Keratinocyte (primary cell): ENCODE measurements around the gene PIGL. TPM values are rescaled to one million over a fixed set of nuclear protein-coding genes. Genes with fewer than 3 reads are reported as not detected.

Experiments used
- DNase-seq: peaks from one replicate; pipeline ENCODE4 v3.0.0-alpha.2; 2011; ENCODE audit warnings: low read depth, missing footprints, low spot score
- FAIRE-seq: peaks from 2 replicates; lab custom pipeline; 2011; peaks lifted over from hg19 to GRCh38; lab: Jason Lieb, UNC
- H2AFZ ChIP-seq: 2 replicates; pipeline ENCODE4 v1.6.0; 2012; ENCODE audit warnings: low read length, control low read depth, inconsistent platforms; ENCODE audit not compliant: control insufficient read depth
- H3K27ac ChIP-seq: 2 replicates; pipeline ENCODE4 v1.5.1; 2011; ENCODE audit warnings: low read length; ENCODE audit not compliant: control insufficient read depth, insufficient read depth
- H3K27me3 ChIP-seq: 3 replicates; pipeline ENCODE4 v1.6.0; 2011; ENCODE audit warnings: low read length; ENCODE audit not compliant: control insufficient read depth, insufficient read depth; ENCODE audit errors: extremely low read depth
- H3K36me3 ChIP-seq, 2 experiments: 2 replicates in 1 of 2; 3 replicates in 1 of 2; pipeline ENCODE4 v1.5.1; 2011; ENCODE audit warnings: low read length in 2 of 2, mild to moderate bottlenecking in 1 of 2; ENCODE audit not compliant: control insufficient read depth in 2 of 2, insufficient read depth in 2 of 2; ENCODE audit errors: extremely low read depth in 1 of 2
- H3K4me1 ChIP-seq: 3 replicates; pipeline ENCODE4 v1.5.1; 2011; ENCODE audit warnings: low read length; ENCODE audit not compliant: control insufficient read depth, insufficient read depth; ENCODE audit errors: extremely low read depth
- H3K4me2 ChIP-seq: 3 replicates; pipeline ENCODE4 v1.6.0; 2011; ENCODE audit warnings: low read depth, low read length; ENCODE audit not compliant: control insufficient read depth, insufficient read depth; ENCODE audit errors: extremely low read depth
- H3K4me3 ChIP-seq, 3 experiments: fragments of 200-600 bp in 1 of 3; sonication (generic) in 1 of 3; 2 replicates in 2 of 3; 3 replicates in 1 of 3; pipeline ENCODE4 v1.5.1; 2011 to 2016; ENCODE audit warnings: low read length in 3 of 3, mild to moderate bottlenecking in 3 of 3, control low read depth in 2 of 3, inconsistent platforms in 1 of 3, low read depth in 1 of 3, mixed read lengths in 1 of 3, mixed run types in 1 of 3, moderate library complexity in 1 of 3; ENCODE audit not compliant: control insufficient read depth in 2 of 3, insufficient read depth in 2 of 3; ENCODE audit errors: extremely low read depth in 1 of 3
- H3K79me2 ChIP-seq: 2 replicates; pipeline ENCODE4 v1.6.0; 2012; ENCODE audit warnings: low read length; ENCODE audit not compliant: control insufficient read depth, insufficient read depth
- H3K9ac ChIP-seq: 3 replicates; pipeline ENCODE4 v1.6.0; 2011; ENCODE audit warnings: low read length; ENCODE audit not compliant: control insufficient read depth, insufficient read depth; ENCODE audit errors: extremely low read depth
- H3K9me1 ChIP-seq: 3 replicates; pipeline ENCODE4 v1.6.0; 2011; ENCODE audit warnings: low read length; ENCODE audit not compliant: control insufficient read depth, insufficient read depth; ENCODE audit errors: extremely low read depth
- H3K9me3 ChIP-seq: 2 replicates; pipeline ENCODE4 v1.5.1; 2012; ENCODE audit warnings: low read depth, low read length; ENCODE audit not compliant: control insufficient read depth
- H4K20me1 ChIP-seq: 3 replicates; pipeline ENCODE4 v1.6.0; 2011; ENCODE audit warnings: low read length; ENCODE audit not compliant: control insufficient read depth, insufficient read depth; ENCODE audit errors: extremely low read depth
- EZH2 ChIP-seq: IDR thresholded peaks from one replicate; pipeline ENCODE4 v1.6.1; 2012; ENCODE audit warnings: inconsistent platforms, mild to moderate bottlenecking, low read length, moderate library complexity
- dilution Hi-C: fragments of 300-500 bp; cut with MboI; formaldehyde crosslinking; loops from one replicate; pipeline ENCODE4 v1.7.0; 2020; ENCODE audit warnings: low sequenced_read_pairs; ENCODE audit not compliant: extremely low pct_ligation_motif_present
- polyA plus RNA-seq, 5 experiments: library from polyadenylated mRNA; depleted of rRNA in 3 of 5; stranded (reverse) in 3 of 5; stranded (forward) in 1 of 5; unstranded in 1 of 5; fragments of >200 nt; gene quantifications; 1 replicate in 1 of 5; 2 replicates in 3 of 5; 3 replicates in 1 of 5; pipeline versions ENCODE4 v1.2.1 to v1.2.3, GENCODE V29; 2011 to 2012; ENCODE audit warnings: missing spikeins in 2 of 5, low read depth in 1 of 5, low replicate concordance in 1 of 5
- TF ChIP-seq, protein P1 (sequence below), 3 experiments: IDR thresholded peaks in 1 of 3; conservative IDR thresholded peaks in 1 of 3; optimal IDR thresholded peaks in 1 of 3; 2 replicates in 2 of 3; 3 replicates in 1 of 3; pipeline versions ENCODE3 to v1.5.1; 2011; ENCODE audit warnings: low read length in 3 of 3, mild to moderate bottlenecking in 3 of 3, moderate library complexity in 2 of 3, control low read depth in 1 of 3, inconsistent platforms in 1 of 3; ENCODE audit not compliant: insufficient read depth in 2 of 3; ENCODE audit errors: extremely low read depth in 1 of 3

The PIGL gene
- polyA plus RNA-seq, 1 donor (not counting 4 experiments of a cell fraction or from before 2014, with no cell fraction given) = 21.5 TPM

DNA sequence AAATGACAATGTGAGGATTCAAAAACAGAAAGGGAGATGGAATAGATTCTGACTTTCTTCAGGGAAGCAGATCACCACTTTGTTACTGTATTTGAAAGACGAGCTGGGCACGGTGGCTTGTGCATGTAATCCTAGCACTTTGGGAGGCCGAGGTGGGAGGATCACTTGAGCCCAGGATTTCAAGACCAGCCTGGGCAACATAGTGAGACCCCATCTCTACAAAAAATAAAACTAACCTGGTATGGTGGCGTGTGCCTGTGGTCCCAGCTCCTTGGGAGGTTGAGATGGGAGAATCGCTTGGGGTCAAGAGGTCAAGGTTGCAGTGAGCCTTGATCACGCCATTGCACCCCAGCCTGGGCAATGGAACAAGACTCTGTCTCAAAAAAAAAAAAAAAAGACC, 34.0 kb downstream of the PIGL start:
- DNase-seq (no peak), FAIRE-seq (no peak)
- H2AFZ ChIP-seq = no peak overlapping the region
- no peaks in the 10 kb centered on the region for H3K9me3 ChIP-seq
- H3K4me3 ChIP-seq = no peak overlapping the region
- dilution Hi-C loops = no loop called here
- H3K4me2 ChIP-seq = no peak overlapping the region
- no peaks in the 10 kb centered on the region for H3K27me3 ChIP-seq
- H3K79me2 ChIP-seq = no peaks in the 10 kb centered on the region
- H3K36me3 ChIP-seq = peaks cover 3 to 4% of the 10 kb centered on the region in 2 experiments
- H3K9me1 ChIP-seq = no peaks in the 10 kb centered on the region
- no peaks in the 10 kb centered on the region for H4K20me1 ChIP-seq
- H3K4me1 ChIP-seq = peaks cover 3% of the 10 kb centered on the region
- TF ChIP-seq, protein P1, sequence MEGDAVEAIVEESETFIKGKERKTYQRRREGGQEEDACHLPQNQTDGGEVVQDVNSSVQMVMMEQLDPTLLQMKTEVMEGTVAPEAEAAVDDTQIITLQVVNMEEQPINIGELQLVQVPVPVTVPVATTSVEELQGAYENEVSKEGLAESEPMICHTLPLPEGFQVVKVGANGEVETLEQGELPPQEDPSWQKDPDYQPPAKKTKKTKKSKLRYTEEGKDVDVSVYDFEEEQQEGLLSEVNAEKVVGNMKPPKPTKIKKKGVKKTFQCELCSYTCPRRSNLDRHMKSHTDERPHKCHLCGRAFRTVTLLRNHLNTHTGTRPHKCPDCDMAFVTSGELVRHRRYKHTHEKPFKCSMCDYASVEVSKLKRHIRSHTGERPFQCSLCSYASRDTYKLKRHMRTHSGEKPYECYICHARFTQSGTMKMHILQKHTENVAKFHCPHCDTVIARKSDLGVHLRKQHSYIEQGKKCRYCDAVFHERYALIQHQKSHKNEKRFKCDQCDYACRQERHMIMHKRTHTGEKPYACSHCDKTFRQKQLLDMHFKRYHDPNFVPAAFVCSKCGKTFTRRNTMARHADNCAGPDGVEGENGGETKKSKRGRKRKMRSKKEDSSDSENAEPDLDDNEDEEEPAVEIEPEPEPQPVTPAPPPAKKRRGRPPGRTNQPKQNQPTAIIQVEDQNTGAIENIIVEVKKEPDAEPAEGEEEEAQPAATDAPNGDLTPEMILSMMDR (optimal IDR thresholded peaks at IDR 0.05 in 1 of 3, IDR thresholded peaks at IDR 0.05 in 1 of 3, conservative IDR thresholded peaks at IDR 0.05 in 1 of 3; ENCODE audit: extremely low read depth in 1 of 3, insufficient read depth in 2 of 3, low read length in 3 of 3) = no peak
- no peak for TF ChIP-seq EZH2
- H3K27ac ChIP-seq = no peak overlapping the region
- no peak overlapping the region for H3K9ac ChIP-seq

DNA sequence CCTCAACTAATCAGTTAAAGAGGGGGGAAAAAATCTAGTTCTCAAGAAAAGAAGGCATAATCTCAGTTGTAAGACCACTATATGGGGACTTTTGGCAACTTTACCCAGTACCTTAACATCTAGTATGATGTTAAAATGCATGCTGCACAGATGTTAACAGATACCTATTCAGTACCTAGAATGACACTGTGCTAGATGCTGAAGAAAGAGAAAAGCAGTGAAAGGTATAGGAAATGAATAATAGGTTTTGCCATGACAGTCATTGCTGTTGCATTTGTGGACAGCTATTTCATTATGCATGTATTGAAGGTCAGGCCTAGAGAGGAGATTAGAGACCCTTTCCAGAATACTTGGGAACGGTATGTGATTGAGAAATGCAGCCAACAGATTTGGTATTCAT, 34.5 kb downstream of the PIGL start:
- dilution Hi-C loops = no loop called here
- H3K9me3 ChIP-seq = no peaks in the 10 kb centered on the region
- FAIRE-seq (no peak), DNase-seq (no peak)
- no peak overlapping the region for H3K4me2 ChIP-seq
- no peaks in the 10 kb centered on the region for H3K9me1 ChIP-seq
- H3K27me3 ChIP-seq = no peaks in the 10 kb centered on the region
- no peaks in the 10 kb centered on the region for H4K20me1 ChIP-seq
- H2AFZ ChIP-seq = no peak overlapping the region
- TF ChIP-seq, protein P1 (optimal IDR thresholded peaks at IDR 0.05 in 1 of 3, IDR thresholded peaks at IDR 0.05 in 1 of 3, conservative IDR thresholded peaks at IDR 0.05 in 1 of 3; ENCODE audit: extremely low read depth in 1 of 3, insufficient read depth in 2 of 3, low read length in 3 of 3) = no peak
- TF ChIP-seq EZH2 = no peak
- H3K27ac ChIP-seq = no peak overlapping the region
- H3K36me3 ChIP-seq = peaks cover 3 to 4% of the 10 kb centered on the region in 2 experiments
- H3K79me2 ChIP-seq = no peaks in the 10 kb centered on the region
- no peak overlapping the region for H3K4me3 ChIP-seq
- peaks cover 3% of the 10 kb centered on the region for H3K4me1 ChIP-seq
- no peak overlapping the region for H3K9ac ChIP-seq
